ENCODE data around the gene S100A14. TPM values are rescaled to one million over a fixed set of nuclear protein-coding genes. Genes with fewer than 3 reads are reported as not detected.

Gene S100A14
- not detected in 2 replicates for total RNA-seq

DNA sequence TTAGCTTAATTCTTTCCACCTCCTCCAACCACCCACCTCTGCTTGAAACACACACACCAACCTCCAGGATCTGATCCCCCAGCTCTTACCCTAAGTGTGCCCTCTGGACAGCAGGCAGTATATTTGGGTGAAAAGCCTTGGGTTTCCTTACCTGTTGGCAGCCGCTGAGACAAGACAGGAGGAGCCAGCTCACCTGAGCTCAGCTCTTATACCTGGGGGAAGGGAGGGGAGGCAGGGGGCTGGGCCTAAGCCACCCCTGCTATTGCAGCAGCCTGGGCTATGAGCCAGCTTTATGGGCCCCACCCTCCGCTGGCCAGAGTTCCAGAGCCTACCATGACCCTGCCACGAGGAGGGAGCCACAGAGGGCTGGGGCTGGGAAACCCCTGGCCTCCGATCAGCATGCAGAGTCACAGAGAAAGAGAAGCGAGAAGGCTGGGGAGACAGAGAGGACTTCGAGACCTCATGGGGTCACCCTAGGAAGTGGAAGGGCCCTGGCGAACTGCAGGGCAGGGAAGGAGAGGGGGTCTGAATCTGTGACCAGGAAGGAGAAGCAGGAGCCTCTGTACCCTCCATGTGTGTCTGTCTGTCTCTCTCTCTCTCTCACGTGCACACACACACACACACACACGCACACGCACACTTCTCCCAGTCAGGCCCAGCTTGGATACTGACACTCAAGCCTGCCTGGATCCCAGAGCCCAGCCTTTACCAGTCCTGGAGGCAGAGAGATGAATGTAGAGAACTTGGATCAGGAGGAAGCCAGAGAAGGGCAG, at the start of gene S100A14:
TSS of gene S100A14 (minus strand) at position 182 of the 773 bp plus-strand sequence. CDS start 467 bp downstream, outside the sequence.
- DNase-seq (ENCODE audit: low spot score) = no peak
- Mint-ChIP-seq H3K27ac (no peak within 1 kb of the TSS), H3K4me1 (ENCODE audit: low read depth) (peaks cover 4% of the 10 kb centered on the region), H3K27me3 (ENCODE audit: low read depth) (no peaks in the 10 kb centered on the region), H3K4me3 (ENCODE audit: low read depth) (no peak within 1 kb of the TSS), H3K36me3 (ENCODE audit: low read depth) (no peaks in the 10 kb centered on the region), H3K9me3 (no peaks in the 10 kb centered on the region)
- intact Hi-C loops (cut with micrococcal nuclease) = loop anchor here (2.0 kb wide), 1 partner anchor 84 kb away; no protein-coding TSS in a partner anchor

DNA sequence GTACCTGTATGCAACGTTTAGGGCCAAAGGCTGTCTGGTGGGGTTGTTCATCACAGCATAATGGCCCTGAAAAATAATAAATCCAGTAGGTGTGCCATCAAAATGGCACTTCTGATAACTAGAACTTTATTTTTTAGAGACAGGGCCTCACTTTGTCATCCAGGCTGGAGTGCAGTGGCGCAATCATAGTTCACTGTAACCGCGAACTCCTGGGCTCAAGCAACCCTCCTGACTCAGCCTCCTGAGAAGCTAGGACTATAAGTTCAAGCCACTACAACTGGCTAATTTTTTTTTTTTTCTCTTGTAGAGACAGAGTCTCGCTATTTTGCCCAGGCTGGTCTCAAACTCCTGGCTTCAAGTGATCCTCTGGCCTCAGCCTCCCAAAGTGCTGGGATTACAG, 47.1 kb upstream of the S100A14 start:
- no peak for DNase-seq (ENCODE audit: low spot score)
- H3K9me3 Mint-ChIP-seq = no peaks in the 10 kb centered on the region
- no peak overlapping the region for H3K4me3 Mint-ChIP-seq (ENCODE audit: low read depth)
- intact Hi-C loops (cut with micrococcal nuclease) = no loop called here
- no peak overlapping the region for H3K27ac Mint-ChIP-seq
- peaks cover 16% of the 10 kb centered on the region for H3K4me1 Mint-ChIP-seq (ENCODE audit: low read depth)
- no peaks in the 10 kb centered on the region for H3K27me3 Mint-ChIP-seq (ENCODE audit: low read depth)
- H3K36me3 Mint-ChIP-seq (ENCODE audit: low read depth) = peaks cover 50% of the 10 kb centered on the region

DNA sequence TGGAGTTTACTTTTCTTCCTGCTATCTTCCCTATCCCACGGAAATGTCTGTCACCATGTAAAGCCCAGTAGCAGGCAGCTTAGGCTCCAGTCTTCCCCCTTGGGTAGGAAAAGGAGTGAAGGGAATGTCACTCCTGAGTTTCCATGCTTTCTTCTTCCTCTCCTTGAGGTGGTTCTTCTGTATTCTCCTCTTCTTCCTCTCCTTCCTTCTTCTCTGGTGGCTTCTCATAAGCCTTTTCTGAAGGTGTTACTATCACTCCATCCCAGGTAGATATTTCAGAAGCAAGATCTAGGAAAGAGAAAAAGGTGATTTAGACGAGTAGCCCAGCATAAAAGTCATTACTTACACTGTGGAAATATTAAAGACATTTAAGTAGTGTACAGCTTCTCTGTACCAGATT, 46.1 kb upstream of the S100A14 start:
- Mint-ChIP-seq H3K4me1 (ENCODE audit: low read depth) (peaks cover 12% of the 10 kb centered on the region), H3K9me3 (no peaks in the 10 kb centered on the region), H3K36me3 (ENCODE audit: low read depth) (peaks cover 50% of the 10 kb centered on the region), H3K27me3 (ENCODE audit: low read depth) (no peaks in the 10 kb centered on the region), H3K4me3 (ENCODE audit: low read depth) (no peak overlapping the region), H3K27ac (no peak overlapping the region)
- no peak for DNase-seq (ENCODE audit: low spot score)
- intact Hi-C loops (cut with micrococcal nuclease) = no loop called here

DNA sequence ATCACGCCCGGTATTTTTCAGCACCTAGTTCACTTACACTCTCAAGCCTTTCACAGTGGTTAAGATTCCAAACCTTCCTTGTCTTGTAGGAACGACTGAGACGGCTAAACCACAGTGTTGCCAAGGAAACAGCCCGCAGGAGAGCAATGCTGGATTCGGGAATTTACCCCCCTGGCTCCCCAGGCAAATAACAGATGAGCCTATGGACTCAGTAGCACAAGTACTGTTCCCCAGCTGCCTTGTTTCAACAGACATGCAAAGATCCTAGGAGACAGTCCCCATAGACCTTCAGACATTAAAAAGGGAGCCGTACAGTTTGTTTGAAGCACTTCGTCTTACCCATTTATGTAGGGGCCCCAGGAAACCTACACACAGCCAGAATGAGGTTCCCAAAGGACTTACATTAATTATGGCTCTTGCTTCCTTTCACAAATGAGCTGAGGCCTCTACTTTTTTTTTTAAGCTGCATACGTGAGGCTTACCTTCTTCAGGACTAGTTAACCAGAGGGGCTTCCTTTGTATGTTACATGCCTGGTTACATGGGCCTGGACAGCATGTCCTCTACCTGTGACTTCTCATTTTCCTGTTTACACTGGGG, 45.1 kb upstream of the S100A14 start:
- H3K36me3 Mint-ChIP-seq (ENCODE audit: low read depth) = peaks cover 50% of the 10 kb centered on the region
- peak overlapping the region; percentile 17 for H3K4me3 Mint-ChIP-seq (ENCODE audit: low read depth)
- no peak for DNase-seq (ENCODE audit: low spot score)
- intact Hi-C loops (cut with micrococcal nuclease) = no loop called here
- no peak overlapping the region for H3K27ac Mint-ChIP-seq
- no peaks in the 10 kb centered on the region for H3K27me3 Mint-ChIP-seq (ENCODE audit: low read depth)
- peaks cover 12% of the 10 kb centered on the region for H3K4me1 Mint-ChIP-seq (ENCODE audit: low read depth)
- no peaks in the 10 kb centered on the region for H3K9me3 Mint-ChIP-seq

DNA sequence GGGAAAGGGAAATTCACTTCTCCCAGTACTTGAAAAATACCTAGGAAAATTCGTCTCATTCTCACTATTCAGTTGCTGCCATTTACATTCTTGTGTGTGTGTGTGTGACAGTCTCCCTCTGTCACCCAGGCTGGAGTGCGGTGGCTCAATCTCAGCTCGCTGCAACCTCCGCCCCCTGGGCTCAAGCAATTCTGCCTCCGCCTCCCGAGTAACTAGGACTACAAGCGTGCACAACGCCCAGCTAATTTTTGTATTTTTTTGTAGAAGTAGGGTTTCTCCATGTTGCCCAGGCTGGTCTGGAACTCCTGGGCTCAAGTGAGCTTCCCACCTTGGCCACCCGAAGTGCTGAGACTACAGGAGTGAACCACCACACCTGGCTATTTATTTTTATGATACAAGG, 43.5 kb upstream of the S100A14 start:
- no peaks in the 10 kb centered on the region for H3K27me3 Mint-ChIP-seq (ENCODE audit: low read depth)
- H3K36me3 Mint-ChIP-seq (ENCODE audit: low read depth) = peaks cover 37% of the 10 kb centered on the region
- no peak for DNase-seq (ENCODE audit: low spot score)
- H3K9me3 Mint-ChIP-seq = no peaks in the 10 kb centered on the region
- intact Hi-C loops (cut with micrococcal nuclease) = no loop called here
- H3K4me1 Mint-ChIP-seq (ENCODE audit: low read depth) = peaks cover 12% of the 10 kb centered on the region
- peak overlapping the region; percentile 96 for H3K4me3 Mint-ChIP-seq (ENCODE audit: low read depth)
- peak overlapping the region; percentile 42 for H3K27ac Mint-ChIP-seq

DNA sequence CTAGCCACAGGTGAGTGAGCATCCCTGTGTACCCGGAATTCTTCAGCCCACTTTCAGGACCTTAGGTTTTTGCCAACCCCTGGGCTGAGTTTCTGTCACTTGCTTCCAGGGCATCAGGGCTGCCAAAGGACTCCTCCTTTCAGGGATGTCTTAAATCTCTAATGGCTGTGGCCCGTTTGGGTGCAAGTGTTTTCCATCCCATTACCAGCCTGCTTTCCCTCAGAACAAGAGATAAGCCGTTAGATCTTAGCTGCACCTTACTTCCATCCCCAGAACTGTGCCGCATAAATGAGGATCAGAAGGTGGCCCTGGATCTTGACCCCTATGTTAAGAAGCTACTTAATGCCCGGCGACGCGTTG, 43.0 kb upstream of the S100A14 start:
- intact Hi-C loops (cut with micrococcal nuclease) = no loop called here
- Mint-ChIP-seq H3K27me3 (ENCODE audit: low read depth) (no peaks in the 10 kb centered on the region), H3K36me3 (ENCODE audit: low read depth) (peaks cover 32% of the 10 kb centered on the region), H3K4me3 (ENCODE audit: low read depth) (peak overlapping the region; percentile 96), H3K4me1 (ENCODE audit: low read depth) (peaks cover 12% of the 10 kb centered on the region), H3K9me3 (no peaks in the 10 kb centered on the region), H3K27ac (peak overlapping the region; percentile 70)
- DNase-seq (ENCODE audit: low spot score) = no peak

DNA sequence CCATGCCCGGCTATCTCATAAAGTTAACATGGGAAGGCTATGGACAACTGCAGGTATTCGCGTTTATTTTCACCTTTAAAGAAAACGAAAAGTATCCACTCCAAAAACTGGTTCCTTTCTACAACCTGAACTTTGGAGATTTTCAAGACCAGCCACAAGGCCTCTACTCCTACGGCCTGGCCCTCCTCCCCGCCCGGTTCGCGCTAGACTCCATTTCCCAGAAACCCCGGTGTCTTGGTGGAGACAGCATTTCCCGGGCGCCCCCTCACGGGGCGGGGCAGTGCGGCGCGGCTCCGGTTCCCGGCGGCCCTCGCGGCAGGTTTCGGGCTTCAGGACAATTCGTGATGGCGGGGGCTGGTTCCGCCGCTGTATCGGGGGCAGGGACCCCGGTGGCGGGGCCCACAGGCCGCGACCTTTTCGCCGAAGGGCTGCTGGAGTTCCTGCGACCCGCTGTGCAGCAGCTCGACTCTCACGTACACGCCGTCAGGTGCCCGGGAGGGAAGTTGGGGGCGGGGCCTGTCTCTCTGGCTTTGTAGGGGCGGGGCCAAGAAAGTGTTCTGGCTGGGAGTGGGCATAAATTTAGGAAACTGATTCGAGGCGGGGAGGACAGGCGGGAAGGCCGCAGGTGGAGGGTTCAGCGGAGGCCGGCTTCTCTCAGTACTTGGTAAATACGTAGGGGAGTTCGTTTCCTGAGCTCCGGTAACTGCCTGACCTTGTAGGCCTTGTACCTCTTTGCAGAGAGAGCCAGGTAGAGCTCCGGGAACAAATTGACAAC, 42.5 kb upstream of the S100A14 start, which contains the start of gene SNAPIN:
TSS of gene SNAPIN (plus strand) at position 304 of the 775 bp plus-strand sequence. CDS start at position 345, 41 bp downstream.
- H3K4me3 Mint-ChIP-seq (ENCODE audit: low read depth) = peak within 1 kb of the TSS; percentile 96
- peaks cover 27% of the 10 kb centered on the region for H3K36me3 Mint-ChIP-seq (ENCODE audit: low read depth)
- intact Hi-C loops (cut with micrococcal nuclease) = loop anchor here (1.0 kb wide), 2 partner anchors 13 to 25 kb away; no protein-coding TSS in a partner anchor
- peaks cover 12% of the 10 kb centered on the region for H3K4me1 Mint-ChIP-seq (ENCODE audit: low read depth)
- peak; percentile 90 for DNase-seq (ENCODE audit: low spot score)
- H3K27ac Mint-ChIP-seq = peak within 1 kb of the TSS; percentile 70
- no peaks in the 10 kb centered on the region for H3K27me3 Mint-ChIP-seq (ENCODE audit: low read depth)
- H3K9me3 Mint-ChIP-seq = no peaks in the 10 kb centered on the region

DNA sequence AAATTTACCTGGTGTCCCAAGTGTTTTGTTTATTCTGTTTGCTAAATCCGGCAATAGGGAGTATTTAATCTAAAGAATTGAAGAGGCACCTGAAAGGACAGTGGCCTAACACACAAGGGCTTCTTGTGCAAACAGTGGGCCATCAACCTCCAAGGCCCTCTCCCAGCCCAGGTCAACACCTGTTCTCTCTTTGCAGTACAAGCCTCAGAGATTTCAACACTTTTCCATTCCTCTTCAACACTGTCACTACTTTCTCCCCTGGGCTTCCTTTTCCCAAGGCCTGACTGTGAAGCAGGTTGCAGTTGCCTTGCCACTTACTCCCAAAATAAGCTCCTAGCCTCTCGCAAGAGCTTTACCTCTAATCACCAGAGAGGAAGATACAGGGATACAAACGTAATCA, 39.2 kb upstream of the S100A14 start:
- peaks cover 12% of the 10 kb centered on the region for H3K4me1 Mint-ChIP-seq (ENCODE audit: low read depth)
- H3K9me3 Mint-ChIP-seq = no peaks in the 10 kb centered on the region

DNA sequence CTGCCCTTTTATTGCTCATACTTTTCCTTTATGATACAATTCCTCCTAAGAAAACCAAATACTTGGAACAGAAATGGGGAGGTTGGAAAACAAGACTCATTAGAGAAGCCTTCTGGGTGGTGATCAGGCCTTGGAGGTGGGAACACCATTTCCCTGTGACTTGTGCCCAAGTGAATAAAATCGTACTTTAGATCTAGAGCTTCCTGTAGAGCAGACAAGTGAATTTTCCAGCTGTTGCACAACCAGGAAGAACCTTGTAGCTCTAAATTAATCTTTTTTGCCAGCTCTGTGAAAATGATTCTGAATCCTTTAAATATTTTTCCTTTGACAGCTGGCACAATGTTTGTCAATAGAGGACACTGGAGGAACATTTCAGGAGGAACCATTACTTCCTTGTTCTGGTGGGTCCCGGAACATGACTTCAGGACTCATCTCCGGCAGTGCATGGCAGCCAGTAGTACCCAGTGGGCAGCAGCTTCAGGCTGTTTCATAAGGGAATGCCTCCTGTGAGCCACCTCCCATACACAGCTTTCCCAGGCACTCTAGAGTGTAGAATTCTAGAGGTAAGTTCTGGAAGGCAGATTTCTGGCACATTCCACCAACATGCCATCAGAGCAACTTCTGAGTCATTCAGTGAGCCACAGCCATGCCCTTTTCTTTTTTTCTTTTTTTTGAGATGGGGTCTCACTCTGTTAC, 36.8 kb upstream of the S100A14 start:
- DNase-seq (ENCODE audit: low spot score) = no peak
- no peaks in the 10 kb centered on the region for H3K27me3 Mint-ChIP-seq (ENCODE audit: low read depth)
- H3K27ac Mint-ChIP-seq = no peak overlapping the region
- H3K4me3 Mint-ChIP-seq (ENCODE audit: low read depth) = no peak overlapping the region
- peaks cover under 1% of the 10 kb centered on the region for H3K36me3 Mint-ChIP-seq (ENCODE audit: low read depth)
- intact Hi-C loops (cut with micrococcal nuclease) = no loop called here
- peaks cover 5% of the 10 kb centered on the region for H3K4me1 Mint-ChIP-seq (ENCODE audit: low read depth)
- no peaks in the 10 kb centered on the region for H3K9me3 Mint-ChIP-seq

More for the DNA sequence above, 39.2 kb upstream of the S100A14 start:
- Mint-ChIP-seq H3K36me3 (ENCODE audit: low read depth) (no peaks in the 10 kb centered on the region), H3K27me3 (ENCODE audit: low read depth) (no peaks in the 10 kb centered on the region), H3K4me3 (ENCODE audit: low read depth) (no peak overlapping the region), H3K27ac (no peak overlapping the region)
- DNase-seq (ENCODE audit: low spot score) = no peak
- intact Hi-C loops (cut with micrococcal nuclease) = no loop called here

DNA sequence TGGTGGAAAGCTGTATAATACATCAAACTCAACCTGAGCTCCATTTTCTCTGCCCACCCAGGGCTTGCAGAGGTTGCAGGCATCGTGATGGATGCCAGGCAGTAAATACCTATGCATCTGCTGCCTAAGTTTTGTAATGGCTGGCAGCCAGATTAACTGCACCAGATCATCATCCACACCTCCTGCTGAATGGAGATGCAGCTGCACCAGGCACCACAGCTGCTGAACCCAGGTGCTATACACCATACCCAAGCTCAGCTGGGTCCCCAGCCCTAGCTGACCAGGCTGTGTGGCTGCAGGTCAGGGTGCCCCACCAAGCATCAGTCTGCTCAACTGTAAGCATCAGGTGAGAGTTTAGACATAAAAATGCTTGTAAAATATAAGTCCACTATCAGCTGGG, 35.6 kb upstream of the S100A14 start:
- H3K4me3 Mint-ChIP-seq (ENCODE audit: low read depth) = no peak overlapping the region
- intact Hi-C loops (cut with micrococcal nuclease) = no loop called here
- H3K36me3 Mint-ChIP-seq (ENCODE audit: low read depth) = peaks cover 8% of the 10 kb centered on the region
- H3K9me3 Mint-ChIP-seq = no peaks in the 10 kb centered on the region
- no peak overlapping the region for H3K27ac Mint-ChIP-seq
- DNase-seq (ENCODE audit: low spot score) = no peak
- H3K27me3 Mint-ChIP-seq (ENCODE audit: low read depth) = no peaks in the 10 kb centered on the region
- H3K4me1 Mint-ChIP-seq (ENCODE audit: low read depth) = peaks cover 3% of the 10 kb centered on the region

DNA sequence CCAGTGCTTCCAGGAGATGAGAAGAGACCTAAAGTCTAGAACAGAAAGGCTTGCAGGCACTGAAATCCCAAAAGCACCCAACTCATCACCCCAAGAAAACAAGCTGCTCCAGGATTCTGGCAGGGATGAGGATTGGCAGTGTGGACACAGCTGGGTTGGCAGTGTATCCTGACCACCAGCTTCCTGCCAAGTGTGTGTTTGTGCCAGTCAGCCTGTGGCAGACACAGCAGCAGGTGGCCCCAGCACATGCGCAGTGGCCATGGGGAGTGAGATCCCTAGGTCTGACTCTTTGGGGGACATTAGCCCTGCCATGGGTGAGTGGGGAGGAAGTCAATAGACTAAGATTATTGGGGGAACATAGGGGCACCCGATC, 33.7 kb upstream of the S100A14 start:
- intact Hi-C loops (cut with micrococcal nuclease) = no loop called here
- H3K4me3 Mint-ChIP-seq (ENCODE audit: low read depth) = no peak overlapping the region
- H3K27me3 Mint-ChIP-seq (ENCODE audit: low read depth) = no peaks in the 10 kb centered on the region
- no peak for DNase-seq (ENCODE audit: low spot score)
- H3K9me3 Mint-ChIP-seq = no peaks in the 10 kb centered on the region
- H3K36me3 Mint-ChIP-seq (ENCODE audit: low read depth) = peaks cover 27% of the 10 kb centered on the region
- H3K4me1 Mint-ChIP-seq (ENCODE audit: low read depth) = peaks cover 8% of the 10 kb centered on the region
- no peak overlapping the region for H3K27ac Mint-ChIP-seq

DNA sequence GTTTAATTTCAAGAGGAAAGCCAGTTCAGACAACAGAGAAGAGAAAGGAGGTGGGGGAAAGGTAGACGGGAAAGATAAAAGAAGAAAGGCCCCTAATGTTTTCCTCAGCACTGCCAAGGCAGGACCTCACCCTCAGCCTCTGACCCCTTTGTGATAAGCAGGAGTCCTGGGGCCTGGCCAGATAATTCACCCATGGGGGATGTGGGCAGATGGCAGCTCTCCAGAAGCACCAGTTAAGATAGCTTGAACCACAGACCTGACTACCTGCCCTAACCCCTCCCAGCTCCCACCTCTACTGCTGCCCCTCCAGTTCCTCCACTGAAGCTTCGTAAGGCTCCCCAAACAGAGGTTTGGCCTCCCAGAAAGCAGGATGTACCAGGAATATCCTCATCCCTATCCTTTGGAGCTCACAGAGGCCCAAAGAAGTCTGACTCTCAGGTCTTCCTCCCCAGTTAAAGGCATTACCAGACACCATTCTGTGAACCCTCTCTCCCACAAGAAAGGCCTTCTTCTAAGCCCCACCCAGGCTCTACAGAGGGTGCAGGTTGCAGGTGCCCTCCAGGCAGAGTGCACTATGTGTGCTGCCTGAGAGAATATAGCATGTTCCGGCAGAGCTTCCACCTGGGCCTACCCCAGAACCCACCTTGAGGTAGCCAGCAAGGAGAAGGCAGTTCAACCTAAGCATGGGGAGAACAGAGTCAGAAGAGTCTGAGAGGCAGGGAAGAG, 33.2 kb upstream of the S100A14 start:
- Mint-ChIP-seq H3K4me1 (ENCODE audit: low read depth) (peaks cover 8% of the 10 kb centered on the region), H3K27ac (no peak overlapping the region), H3K4me3 (ENCODE audit: low read depth) (no peak overlapping the region), H3K36me3 (ENCODE audit: low read depth) (peaks cover 32% of the 10 kb centered on the region), H3K9me3 (no peaks in the 10 kb centered on the region), H3K27me3 (ENCODE audit: low read depth) (no peaks in the 10 kb centered on the region)
- intact Hi-C loops (cut with micrococcal nuclease) = no loop called here
- DNase-seq (ENCODE audit: low spot score) = no peak

Measured in activated T-helper 2 cell treated with anti-CD3 and anti-CD28 coated beads, Interferon-gamma antibody, Interleukin-2, Interleukin-4, amounts not matched to agents 10 μg/mL and 5 μg/mL and 100 μg/mL, durations not matched to agents 14 hours and 24 hours and 36 hours (primary cell).